Measurements from ENCODE around the gene BYSL. TPM values are rescaled to one million over a fixed set of nuclear protein-coding genes. Genes with fewer than 3 reads are reported as not detected.

BYSL gene
- total and polyA plus RNA-seq, 9 of the 15 experiments (the other 6 are each of a cell fraction or from before 2014, with no cell fraction given): 22.2 to 92.3 (median 53.4) TPM

DNA sequence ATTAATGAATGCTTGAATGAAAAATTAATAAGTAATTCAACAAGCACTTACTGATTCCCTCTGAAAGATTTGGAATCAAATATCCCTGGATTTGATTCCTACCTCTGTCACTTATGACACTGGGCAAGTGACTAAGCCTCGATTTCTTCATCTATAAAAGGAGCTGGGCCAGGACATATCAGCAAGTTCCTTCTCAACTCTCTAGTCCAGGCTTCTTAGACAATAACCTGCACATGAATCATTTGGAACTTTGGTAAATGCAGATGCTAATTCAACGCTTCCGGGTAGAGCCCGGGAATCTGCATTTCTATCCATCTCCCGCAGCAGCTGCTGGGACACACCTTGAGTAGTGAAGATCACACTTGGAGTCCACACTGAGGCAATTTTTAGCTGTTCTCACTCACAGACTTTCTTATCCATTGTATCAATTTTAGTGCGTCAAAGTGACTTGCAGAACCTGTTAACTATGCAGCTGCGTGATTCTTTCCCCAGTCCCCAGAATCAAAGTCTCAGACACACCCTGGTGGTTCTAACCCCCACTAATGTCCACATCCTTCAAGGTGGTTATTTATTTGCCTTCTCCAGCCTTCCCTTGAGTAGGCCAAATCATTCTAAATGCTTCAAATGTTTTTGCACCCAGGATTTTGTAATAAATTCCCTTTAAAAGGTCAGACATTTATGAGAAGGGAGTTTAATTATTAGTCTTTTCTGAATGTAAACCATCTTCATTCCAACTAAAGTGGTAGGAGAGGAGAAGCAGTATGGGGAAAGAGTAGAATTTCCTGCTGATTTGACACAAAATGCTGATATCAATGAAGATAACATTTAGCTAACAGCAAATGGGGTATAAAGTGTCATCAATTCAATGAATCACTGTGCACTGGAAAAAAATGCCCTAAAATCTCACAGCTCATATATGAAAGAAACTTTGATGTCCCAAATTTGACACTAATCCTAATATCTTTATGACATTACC lies 46.3 kb downstream of the BYSL start (continued):
- TF ChIP-seq, protein P1, sequence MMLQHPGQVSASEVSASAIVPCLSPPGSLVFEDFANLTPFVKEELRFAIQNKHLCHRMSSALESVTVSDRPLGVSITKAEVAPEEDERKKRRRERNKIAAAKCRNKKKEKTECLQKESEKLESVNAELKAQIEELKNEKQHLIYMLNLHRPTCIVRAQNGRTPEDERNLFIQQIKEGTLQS (IDR thresholded peaks at IDR 0.05): 0 out of 2 replicates have a peak, but pooled peaks have one; percentile 50
- TF ChIP-seq, protein P1 (CRISPR knock-in tag; conservative IDR thresholded peaks at IDR 0.05): no peak; the same call in 1 of the 2 replicates
- TF ChIP-seq ZNF134 (CRISPR knock-in tag; conservative IDR thresholded peaks at IDR 0.05) (peak; percentile 21; the same call in 1 of the 2 replicates), CBFA2T3 (IDR thresholded peaks at IDR 0.05) (peak; percentile 77), CXXC5 (CRISPR knock-in tag; IDR thresholded peaks at IDR 0.05) (peak; percentile 59), ZZZ3 (IDR thresholded peaks at IDR 0.05) (no peak), GABPB1 (CRISPR knock-in tag; IDR thresholded peaks at IDR 0.05) (0 out of 2 replicates have a peak, but pooled peaks have one; percentile 34), ETV5 (CRISPR knock-in tag; IDR thresholded peaks at IDR 0.05; ENCODE audit: low read depth) (0 out of 2 replicates have a peak, but pooled peaks have one; percentile 39), GATAD2A (IDR thresholded peaks at IDR 0.05) (peak; percentile 62; the same call in 1 of the 2 replicates), ELF4 (CRISPR knock-in tag; IDR thresholded peaks at IDR 0.05) (0 out of 2 replicates have a peak, but pooled peaks have one; percentile 38), NEUROD1 (IDR thresholded peaks at IDR 0.05; ENCODE audit: borderline replicate concordance, low read depth, low read length, partially characterized antibody) (peak; percentile 8)
- TF ChIP-seq, protein P2, sequence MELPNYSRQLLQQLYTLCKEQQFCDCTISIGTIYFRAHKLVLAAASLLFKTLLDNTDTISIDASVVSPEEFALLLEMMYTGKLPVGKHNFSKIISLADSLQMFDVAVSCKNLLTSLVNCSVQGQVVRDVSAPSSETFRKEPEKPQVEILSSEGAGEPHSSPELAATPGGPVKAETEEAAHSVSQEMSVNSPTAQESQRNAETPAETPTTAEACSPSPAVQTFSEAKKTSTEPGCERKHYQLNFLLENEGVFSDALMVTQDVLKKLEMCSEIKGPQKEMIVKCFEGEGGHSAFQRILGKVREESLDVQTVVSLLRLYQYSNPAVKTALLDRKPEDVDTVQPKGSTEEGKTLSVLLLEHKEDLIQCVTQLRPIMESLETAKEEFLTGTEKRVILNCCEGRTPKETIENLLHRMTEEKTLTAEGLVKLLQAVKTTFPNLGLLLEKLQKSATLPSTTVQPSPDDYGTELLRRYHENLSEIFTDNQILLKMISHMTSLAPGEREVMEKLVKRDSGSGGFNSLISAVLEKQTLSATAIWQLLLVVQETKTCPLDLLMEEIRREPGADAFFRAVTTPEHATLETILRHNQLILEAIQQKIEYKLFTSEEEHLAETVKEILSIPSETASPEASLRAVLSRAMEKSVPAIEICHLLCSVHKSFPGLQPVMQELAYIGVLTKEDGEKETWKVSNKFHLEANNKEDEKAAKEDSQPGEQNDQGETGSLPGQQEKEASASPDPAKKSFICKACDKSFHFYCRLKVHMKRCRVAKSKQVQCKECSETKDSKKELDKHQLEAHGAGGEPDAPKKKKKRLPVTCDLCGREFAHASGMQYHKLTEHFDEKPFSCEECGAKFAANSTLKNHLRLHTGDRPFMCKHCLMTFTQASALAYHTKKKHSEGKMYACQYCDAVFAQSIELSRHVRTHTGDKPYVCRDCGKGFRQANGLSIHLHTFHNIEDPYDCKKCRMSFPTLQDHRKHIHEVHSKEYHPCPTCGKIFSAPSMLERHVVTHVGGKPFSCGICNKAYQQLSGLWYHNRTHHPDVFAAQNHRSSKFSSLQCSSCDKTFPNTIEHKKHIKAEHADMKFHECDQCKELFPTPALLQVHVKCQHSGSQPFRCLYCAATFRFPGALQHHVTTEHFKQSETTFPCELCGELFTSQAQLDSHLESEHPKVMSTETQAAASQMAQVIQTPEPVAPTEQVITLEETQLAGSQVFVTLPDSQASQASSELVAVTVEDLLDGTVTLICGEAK (IDR thresholded peaks at IDR 0.05): 0 out of 2 replicates have a peak, but pooled peaks have one; percentile 45
- TF ChIP-seq, protein P2 (CRISPR knock-in tag; IDR thresholded peaks at IDR 0.05): no peak
- TF ChIP-seq, protein P3, sequence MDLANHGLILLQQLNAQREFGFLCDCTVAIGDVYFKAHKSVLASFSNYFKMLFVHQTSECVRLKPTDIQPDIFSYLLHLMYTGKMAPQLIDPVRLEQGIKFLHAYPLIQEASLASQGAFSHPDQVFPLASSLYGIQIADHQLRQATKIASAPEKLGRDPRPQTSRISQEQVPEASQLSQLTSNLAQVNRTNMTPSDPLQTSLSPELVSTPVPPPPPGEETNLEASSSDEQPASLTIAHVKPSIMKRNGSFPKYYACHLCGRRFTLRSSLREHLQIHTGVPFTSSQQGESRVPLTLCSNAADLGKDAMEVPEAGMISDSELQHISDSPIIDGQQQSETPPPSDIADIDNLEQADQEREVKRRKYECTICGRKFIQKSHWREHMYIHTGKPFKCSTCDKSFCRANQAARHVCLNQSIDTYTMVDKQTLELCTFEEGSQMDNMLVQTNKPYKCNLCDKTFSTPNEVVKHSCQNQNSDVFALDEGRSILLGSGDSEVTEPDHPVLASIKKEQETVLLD (IDR thresholded peaks at IDR 0.05): peak; percentile 42; the same call in 1 of the 2 replicates
